HCEC 1CT (cell line): Measurements from ENCODE around the gene CDH26.
A peak's percentile ranks its signal among the peaks of the same experiment; 100 is the strongest.

Experiments
- DNase-seq: peaks from one replicate; pipeline ENCODE4 v3.0.0-alpha.2; 2017

CDH26 gene

DNA sequence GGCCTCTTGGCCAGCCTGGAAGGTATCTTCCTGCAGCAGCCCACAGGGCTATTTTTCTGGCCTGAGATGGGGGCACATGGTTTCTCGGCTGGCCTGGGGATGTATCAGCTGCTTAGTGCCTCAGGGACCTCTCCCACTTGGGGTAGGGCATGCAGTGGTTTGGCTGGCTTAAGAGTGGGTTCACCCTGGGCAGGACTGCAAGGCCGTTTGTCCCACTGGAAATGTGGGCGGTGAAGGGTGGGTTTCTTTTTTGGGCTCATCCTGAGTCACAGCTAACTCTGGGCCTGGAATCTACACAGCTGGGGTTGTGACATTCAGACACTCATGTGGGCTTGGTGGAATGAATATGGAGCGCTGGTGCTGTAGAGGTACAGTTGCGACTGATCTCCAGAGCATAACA, 62.0 kb downstream of the CDH26 start:
- DNase-seq = no peak

DNA sequence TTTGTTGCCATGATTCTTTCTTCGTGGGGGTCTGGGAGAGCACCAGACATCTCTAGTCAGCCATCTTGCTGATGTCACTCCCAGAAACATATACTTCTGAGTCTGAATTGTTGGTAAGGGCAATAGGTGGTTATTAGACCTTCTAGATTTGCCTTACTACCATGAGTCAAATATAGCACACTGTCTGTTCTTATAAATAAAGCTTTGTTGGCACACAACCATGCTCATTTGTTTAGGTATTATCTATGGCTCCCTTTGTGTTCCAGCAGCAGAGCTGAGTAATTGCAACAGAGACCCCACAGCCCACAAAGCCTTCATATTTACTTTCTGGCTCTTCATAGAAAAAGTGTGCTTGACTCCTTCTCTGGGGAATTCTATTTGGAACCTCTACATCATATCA, 62.9 kb downstream of the CDH26 start:
- DNase-seq = no peak

DNA sequence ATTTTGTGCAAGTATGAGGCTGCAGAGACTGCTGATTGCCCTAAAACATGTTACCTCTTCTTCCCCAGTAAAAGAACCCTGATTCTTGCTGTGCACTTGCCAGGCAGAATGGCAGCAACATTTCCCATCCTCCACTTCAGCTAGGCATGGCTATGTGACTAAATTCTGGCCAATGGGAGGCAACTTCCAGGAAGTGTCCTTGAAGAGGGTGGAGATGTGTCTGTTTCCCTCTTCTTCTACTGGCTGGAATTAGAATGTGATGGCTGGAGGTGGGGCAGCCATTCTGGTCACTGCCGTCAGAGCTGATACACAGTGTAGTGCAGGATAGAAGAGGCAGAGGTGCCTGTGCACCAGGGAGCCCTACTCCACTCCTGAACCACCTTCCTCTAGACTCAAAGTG, 64.6 kb downstream of the CDH26 start:
- DNase-seq = no peak

DNA sequence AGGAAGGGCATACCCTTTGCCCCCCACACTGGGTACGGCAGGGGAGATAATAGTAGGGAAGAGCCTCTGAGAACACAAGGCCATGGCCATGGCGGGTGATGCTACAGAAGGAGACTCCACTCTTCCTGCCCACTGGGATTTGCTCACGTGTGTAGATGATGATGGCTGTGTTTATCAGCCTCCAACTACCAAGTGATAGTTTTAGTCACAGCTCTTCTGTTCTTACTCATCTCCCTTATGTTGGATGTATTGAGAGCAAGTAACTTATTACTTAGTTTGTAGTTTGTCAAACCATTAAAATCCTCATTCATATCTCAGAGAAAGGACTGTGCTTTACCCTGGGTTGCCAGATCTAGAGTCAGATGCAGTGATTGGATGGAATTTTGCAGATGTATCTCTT, 66.0 kb downstream of the CDH26 start:
- no peak for DNase-seq

DNA sequence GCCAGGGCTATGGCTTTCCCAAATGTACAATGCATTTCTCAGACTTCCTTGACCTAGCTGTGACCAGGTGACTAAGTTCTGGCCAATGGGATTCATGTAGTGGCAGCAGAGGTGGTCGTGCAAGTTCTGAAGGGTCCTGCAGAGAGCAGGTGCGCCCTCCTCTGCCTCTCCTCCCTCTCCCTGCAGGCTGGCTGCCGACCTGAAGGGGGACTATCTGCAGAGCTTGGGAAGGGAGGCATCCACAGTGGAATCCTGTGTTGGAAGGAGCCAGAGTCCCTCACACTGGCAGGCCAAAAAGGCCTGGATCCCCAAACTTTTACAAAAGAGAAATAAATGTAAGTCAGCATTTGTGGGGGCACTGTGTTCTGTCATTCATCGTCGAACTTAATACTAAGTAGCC, 66.6 kb downstream of the CDH26 start:
- no peak for DNase-seq

DNA sequence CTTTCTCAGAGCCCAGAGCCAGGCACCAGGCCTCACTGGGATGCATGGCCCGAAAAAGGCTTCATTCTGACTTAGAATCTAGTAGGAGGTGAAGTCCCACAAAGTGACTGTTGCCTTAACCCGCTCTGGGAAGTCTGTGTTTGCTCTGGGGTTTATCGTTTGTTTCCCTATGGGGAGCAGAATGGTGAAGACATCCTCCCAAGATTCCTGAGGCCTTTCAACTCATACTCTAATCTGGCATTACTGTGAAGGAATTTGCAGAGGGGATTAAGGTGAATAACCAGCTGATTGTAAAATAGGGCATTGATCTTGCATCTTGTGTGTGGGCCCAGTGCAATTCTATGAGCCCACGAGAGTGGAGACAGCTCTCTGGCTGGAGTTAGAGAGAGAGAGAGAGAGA, 67.8 kb downstream of the CDH26 start:
- no peak for DNase-seq

DNA sequence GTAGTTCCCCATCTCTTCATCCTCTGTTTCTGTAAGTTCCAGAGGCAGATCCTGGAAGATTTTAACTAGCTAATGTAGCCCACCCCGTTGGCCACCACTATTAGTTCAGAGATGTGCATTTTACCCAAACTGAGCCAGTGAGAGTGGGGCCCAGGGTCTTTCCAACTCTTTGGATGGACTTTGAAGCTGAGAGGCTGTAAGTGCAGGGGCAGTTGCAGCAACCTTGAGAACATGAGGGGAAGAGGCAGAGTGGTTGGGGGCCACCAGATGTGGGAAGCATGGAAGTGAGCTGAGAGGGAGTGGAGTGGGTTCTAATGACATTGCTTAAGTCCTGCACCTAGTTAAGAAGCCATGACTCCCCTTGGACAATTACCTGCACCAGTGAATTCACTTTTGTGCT, 72.2 kb downstream of the CDH26 start:
- DNase-seq = no peak

DNA sequence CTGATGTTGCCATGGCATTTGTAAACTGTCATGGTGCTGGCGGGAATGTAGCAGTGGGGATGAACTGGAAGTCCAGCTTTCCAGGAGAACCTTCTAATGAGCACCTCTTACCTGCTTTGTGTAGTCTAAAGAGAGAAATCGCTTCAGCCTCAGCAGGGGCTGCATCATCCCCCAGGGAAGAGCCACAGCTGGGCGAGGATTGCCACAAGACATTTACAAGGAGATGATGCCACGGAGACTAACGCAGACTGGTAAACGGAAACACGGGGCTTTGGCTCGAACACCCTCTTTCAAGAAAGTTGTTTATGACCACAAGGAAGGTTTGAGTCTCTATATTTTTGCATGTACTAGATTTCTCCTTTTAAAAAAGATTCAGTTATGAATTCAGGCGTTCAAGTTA, 72.9 kb downstream of the CDH26 start:
- DNase-seq = no peak

DNA sequence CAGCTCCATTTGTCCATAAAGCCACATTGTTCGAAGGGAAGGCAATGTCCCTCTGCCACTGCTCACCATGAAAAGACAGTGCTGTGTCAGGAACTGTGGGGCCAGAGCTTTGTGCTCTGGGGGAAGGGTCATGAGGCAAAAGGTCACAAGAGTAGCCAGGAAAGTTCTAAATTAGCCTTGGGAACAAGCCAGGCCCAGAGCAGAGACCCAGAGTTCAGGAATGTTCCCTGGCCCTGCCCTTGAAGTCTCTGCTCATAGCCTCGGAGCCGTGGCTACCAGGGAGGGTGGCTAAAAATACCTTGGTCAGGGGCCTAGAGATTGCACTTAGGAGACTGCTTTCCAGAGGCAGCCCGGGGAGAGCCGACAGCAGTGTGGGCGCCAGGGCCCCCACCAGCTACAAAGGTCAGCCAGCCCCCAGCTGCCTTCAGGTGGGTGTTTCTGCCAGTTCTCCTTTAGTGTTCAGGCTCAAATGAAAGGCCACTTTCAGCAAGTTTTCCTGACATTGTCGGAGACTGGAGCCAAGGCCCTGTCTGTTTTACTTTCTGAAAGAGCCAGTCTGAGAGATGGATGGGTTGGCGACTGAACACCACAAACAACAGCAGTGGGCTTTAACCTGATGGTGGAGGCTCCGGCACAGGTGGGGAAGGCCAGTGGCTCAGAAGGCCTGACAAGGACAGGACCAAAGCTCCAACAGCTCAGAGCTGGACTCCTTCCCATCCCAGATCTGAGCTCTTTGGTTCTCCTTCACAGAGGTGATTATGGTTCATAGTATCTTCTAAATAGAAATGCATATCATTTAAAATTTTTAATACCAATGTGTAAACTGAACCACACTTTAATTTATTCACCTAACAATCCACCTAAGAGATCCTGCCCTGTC, 76.2 kb downstream of the CDH26 start:
- no peak for DNase-seq

DNA sequence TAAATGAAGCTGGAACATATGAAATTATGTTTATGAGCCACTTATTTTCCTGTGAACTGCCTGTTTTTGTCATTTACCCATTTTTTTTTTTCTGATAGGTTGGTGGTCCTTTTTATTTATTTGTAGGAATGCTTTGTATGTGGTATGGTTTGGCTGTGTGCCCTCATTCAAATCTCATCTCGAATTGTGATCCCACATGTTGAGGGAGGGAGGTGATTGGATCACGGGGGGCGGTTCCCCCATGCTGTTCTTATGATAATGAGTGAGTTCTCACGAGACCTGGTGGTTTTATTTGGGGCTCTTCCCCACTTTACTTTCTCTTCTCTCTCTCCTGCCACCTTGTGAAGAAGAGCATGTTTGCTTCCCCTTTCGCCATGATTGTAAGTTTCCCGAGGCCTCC, 77.3 kb downstream of the CDH26 start:
- DNase-seq = no peak

DNA sequence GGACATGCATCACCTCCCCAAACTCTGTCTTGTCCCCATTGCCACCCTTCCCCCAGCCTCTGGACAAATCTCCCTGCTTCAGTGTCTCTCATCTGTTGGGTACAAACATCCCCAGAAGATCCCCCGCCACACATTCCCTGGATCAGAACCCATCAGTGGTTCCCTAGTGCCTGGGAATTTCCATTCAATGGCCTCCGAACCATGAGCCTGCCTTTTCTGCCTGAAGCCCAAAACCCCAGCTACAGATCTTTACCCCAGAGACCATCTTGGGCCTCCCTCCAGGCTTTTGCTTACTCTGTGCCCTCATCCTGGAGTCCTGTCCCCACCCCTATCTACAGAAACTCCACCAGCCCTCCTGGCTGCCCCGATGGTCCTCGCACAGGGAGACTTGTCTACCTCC, 78.1 kb downstream of the CDH26 start:
- no peak for DNase-seq

DNA sequence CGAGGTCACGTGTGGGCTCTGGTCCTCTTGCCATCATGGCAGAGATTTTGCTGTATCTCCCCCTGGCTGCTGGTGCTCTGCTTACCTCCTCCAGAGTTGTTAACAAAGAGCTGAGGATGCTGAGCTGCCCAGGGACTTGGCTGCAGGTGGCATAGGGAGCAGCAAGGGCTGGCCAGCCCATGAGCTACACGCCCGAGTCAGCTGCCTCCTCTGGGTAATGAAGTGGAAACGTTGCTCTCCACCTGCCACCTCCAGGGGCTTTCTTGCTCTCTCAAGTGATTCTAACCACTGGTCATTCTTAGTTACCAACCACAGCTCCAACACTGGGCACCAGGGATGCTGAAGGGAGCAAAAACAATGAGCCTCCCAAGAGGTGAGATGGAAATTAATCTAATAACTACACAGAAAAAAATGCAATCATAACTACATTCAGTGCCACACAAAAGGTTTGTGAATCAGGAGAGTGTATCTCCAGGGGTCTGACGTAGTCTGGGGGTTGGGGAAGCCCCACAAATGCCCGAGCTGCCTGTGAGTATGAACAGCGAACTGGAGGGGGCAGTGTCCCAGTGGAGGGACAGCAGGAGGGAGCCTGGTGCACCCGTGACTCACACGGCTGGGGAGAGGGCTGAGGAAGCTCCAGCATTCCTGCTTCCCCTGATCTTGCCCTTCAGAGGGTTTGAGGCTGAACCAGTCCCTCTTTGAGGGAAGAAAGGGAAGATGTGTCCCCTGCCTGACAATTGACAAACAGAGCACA, 78.7 kb downstream of the CDH26 start:
- peak; percentile 32 for DNase-seq

DNA sequence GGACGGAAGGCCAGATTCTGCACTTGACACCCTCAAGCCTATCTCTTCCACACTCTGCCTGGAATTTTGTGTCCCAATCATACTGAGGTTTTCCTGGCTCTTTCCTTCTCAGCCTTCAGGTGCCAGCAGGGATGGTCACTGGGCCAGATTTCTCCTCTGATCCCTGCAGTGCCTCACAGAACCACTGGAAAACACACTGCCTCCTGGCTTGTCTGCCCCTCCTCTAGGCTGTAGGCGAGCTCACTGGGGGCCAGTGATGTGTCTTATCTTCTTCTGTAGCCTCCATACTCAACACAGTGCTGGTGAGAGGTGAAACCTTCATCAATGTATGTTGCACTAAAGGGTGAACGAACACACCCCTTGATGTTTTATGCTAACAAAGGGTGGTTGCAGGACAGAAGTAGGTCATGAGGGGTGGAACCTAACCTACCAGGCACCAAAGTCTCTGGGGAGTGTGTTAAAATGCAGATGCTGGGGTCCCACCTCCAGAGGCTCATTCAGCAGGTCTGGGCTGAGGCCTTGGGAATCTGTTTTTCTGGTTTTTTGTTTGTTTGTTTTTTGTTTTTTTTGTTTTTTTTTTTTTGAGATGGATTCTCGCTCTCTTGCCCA, 80.3 kb downstream of the CDH26 start:
- no peak for DNase-seq

DNA sequence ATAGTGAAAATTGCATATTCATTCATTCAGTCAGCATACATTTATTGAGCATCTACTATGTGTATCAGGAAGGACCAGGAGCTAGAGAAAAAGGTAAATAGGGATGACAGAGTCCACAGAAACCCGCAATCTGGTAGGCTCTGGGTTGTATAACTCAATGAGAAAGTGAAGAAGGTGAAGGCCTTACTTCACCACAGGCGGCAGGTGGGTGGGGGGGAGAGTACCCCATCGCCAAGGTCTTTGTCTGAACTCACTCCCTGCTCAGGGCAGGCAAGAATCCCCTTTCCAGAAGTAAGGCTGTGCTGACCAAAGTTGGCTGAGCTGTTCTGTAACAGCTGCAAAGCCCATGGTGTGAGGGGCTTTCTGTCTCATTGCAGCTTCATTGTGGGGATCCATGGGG, 81.3 kb downstream of the CDH26 start:
- DNase-seq = no peak

DNA sequence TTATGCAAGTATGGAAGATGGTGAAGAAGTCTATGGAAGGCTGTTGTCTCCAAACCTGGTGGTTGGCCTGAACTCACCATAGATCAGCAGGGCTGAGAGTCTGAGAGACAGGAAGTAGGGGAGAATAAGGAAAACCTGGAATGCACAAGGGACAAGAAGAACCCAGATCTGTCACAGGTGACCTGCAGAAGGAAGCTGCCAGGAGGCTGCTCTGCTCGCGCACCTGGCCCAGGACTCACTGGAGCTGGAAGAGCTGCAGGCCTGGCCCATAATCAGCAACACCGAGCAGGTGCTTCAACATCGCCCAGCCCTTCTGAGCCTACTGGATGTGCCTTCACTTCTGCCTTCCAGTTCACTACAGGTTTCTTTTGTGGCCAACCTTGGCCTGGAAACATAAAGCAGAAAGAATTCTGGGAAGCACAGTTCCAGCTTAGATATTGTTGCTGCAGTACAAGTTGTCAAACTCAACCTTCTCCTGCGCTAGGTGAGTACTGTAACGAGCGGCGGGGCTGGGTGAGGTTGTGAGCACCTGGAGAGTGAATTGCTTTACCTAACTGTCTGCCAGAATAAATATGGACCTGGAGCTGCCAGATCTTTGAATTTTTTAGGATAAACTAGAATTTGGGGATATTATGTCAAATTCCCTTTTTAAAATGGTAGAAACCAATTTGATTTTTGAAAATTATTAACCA, 82.4 kb downstream of the CDH26 start:
- no peak for DNase-seq

DNA sequence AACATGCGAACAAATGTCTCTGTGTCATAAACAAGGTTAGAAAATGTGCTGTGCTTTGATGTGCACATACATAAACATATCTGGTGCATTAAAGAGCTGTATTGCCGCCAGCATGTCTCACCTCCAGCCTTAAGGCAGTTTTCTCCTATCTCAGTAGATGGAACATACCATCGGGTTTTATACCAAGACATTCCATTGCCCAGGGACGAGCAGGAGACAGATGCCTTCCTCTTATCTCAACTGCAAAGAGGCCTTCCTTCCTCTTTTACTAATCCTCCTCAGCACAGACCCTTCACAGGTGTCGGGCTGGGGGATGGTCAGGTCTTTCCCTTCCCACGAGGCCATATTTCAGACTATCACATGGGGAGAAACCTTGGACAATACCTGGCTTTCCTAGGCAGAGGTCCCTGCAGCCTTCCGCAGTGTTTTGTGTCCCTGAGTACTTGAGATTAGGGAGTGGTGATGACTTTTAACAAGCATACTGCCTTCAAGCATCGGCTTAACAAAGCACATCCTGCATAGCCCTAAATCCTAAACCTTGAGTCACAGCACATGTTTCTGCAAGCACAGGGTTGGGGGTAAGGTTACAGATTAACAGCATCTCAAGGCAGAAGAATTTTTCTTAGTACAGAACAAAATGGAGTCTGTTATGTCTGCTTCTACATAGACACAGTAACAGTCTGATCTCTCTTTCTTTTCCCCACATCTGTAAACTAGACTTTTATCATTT, 83.4 kb downstream of the CDH26 start:
- peak; percentile 50 for DNase-seq

DNA sequence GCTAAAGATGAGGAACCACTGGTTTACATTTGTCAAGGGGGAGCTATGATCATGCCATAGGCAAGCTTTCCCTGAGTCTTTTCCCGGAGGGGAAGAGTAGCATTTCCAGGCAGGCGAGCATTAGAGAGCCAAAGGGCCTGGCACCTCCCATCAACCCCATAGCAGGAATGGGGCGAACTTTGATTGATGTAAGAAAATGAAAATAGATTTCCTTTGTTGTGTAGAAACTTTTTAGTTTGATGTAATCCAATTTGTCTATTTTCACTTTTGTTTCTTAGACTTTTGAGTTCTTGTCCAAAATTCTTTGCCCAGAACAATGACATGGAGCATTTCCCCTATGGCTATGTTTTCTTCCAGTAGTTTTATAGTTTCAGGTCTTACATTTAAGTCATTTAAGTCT, 85.2 kb downstream of the CDH26 start:
- DNase-seq = no peak

DNA sequence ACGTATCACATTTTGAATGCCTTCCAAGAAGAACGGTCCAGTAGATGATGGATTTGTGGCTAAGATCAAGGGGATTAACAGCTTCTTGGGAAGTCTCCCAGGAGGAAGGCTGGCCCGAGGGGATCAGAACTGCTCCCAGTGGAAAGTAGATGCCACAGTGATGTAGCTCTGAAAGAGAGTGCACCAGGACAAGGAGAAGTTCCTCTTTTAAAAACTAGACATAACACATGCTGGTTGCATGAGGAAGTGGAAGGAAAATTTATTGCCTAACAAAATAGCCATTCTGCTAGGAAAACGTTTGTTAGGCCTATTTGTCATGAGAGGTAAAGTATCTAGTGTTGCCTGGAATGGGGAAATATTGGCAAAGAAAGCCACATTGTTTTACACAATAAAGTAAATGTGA, 87.8 kb downstream of the CDH26 start:
- DNase-seq = no peak

DNA sequence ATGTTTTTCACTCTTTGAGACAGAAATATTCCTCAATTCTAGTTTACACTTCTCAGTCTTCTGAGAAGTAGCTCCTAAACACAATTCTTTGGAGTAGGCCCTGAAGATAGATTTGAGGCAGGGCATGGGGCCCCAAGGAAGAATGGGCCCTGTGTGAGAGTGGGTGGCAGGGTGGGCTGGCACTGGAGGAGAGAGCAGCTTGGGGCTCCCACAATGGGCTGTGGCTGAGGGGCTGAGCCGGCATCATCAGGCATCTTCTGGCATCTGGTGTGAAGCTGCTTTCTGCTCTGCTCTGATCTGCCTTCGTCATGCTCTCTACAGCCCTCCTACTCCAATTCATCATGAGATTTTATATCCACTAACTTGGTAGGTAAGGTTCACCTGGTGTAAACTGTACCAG, 88.2 kb downstream of the CDH26 start:
- no peak for DNase-seq

DNA sequence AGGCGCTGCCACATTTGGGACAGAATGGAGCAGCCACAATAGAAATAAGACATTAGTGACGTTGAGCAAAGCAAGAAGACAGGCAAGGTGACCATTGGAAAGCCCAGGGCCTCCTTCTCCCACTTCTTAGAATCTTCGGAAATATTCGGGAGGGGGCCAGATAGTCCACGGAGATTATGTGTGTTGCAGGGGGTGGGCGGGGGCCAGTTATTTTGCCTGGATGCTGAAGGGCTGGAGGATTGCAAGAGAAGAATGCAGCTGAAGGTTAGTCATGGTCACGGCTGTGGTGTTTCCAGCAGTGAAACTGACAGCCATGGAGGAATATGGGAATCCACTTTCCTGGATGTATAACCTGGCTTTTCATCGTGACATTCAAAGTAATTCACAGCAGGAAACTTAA, 88.6 kb downstream of the CDH26 start:
- DNase-seq = no peak

DNA sequence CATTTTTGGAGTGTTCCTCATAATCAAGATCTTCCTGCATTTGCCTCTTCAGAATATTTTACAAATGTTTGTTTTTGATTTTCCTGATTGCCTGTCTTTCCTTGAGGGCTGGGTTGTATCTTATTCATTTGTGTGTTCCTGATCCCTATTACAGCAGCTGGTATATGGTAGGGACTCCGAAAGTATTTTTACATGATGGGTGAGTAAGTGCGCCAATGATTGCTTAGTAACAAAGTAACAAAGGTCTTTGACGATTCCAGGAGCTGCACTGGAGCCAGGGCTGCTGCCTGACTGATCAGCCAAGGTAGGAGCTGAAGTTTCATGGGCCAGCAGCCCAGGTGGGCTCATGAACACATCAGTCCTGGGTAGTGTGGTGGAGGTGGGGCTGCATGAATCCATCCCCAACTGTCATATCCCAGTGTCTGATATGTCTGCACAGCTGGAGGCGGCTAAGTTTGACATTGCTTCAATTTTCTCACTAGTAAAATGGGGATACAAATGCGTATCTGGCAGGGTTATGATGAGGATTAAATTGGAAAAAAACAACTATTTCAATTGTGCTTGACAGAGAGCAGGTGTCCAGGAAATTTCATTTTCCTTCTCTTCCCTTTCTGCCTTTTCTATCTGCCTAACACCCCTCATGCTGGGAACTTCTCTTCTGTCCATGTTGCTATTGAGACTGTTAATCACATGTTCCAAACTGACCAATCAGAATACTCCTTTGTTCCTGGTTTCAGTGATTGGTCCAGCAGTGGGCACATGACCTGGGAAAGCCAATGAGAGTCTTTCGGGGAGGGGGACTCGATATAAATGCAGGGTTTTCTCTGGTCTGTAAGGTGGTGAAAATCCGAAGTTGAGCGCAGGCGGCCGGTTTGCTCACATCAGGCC, 90.7 kb downstream of the CDH26 start:
- no peak for DNase-seq

DNA sequence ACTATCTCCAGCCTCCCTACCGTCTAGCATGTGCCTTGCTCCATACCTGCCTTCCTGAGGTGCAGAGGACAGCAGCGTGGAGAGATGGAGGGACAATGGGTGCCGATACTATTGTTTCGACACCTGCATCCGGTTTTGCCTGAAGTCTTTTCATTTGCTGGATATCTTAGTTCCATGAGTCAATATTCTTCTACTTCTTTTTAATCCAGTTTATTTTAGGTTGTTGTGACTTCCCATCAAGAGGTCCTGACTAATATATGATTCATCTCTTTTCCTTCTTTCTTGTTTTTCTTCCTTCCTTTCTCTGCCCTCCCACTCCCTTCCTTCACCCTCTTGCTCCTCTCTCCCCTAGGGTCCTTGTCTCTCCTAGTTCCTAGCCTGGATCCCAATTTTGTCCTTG, 91.4 kb downstream of the CDH26 start:
- DNase-seq = peak; percentile 46
